HG02678 (cell line): ENCODE data around the gene SLC39A12.
A peak's percentile ranks its signal among the peaks of the same experiment; 100 is the strongest.
"Not testable (repeated sequence)": the region's sequence is repeated elsewhere in the genome, so short reads cannot be mapped to it uniquely, and the experiment has no call there.

Experiments
- ATAC-seq: cut with Tn5 transposase; IDR thresholded peaks from one replicate; pipeline ENCODE4 v1.9.1; 2021; ENCODE audit warnings: mild to moderate bottlenecking, moderate library complexity; ENCODE audit not compliant: unreplicated experiment

Gene SLC39A12

DNA sequence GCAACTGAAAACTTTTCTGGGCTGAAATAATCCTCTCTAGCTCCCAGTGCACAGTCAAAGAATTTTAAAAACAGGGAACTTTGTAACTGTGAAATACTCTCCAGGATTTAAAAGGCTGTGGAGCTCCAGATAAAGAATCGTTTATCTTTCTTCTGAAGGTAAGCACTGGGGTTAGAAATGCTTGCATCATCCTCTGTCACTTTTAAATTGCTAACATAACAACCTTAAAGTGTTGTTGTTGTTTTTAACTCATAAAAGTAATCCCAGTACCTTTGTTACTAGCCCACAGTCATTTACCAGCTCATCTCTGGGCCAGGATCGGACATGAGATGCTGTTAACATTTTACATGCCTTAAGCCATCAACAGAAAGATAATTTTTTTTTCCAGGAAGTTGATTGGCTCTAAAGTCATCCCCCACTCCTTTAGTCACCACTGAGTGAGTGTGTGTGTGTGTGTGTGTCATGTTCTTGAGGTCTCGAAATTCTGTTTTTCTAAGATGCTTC lies at the start of gene SLC39A12:
Gene SLC39A12, plus strand, starts transcription at position 51 of the 504 bp plus-strand sequence. CDS start 1,359 bp downstream, outside the sequence.
- no peak for ATAC-seq

GRCh38 chr10:17904564-17904963 lies 47.2 kb upstream of the SLC39A12 start:
- no peak for ATAC-seq

DNA sequence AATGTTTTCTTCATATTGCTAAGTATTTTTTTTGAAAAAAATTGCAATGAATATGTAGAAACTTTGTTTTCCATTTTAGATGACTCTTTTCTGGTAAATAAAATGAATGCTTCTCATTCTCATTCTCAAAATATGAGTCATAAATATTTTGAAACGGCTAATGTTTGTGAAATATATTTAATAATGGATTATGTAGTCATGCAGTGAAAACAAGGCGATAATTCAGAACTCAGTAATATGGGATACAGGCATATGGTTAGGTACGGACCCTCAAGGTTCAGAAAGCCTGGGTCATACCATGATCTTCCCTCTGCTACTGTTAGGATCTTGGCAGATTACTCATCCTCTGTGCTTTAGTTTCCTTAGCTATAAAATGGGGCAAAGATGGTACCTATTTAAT lies 46.2 kb upstream of the SLC39A12 start:
- ATAC-seq, result no peak

DNA sequence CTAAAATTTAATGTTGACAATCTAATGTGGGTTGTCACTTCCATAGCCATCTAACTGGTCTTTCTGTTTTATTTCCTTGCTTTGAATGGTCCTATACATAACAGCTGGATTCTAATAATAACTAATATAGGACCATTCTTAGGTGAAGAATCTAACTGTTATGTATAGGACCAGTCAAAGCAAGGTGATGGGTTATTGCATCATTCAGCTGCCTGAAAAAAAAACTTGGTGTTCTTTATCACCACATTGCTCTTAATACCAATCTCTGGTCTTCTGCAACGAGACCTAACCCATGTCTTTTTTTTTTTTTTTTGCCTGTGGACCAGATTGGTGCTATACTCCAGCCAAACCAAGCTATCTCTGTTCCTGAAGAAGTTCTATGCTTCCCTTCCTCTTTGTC lies 45.7 kb upstream of the SLC39A12 start:
- ATAC-seq, result no peak

GRCh38 chr10:17907641-17908040 lies 44.1 kb upstream of the SLC39A12 start:
- no peak for ATAC-seq

DNA sequence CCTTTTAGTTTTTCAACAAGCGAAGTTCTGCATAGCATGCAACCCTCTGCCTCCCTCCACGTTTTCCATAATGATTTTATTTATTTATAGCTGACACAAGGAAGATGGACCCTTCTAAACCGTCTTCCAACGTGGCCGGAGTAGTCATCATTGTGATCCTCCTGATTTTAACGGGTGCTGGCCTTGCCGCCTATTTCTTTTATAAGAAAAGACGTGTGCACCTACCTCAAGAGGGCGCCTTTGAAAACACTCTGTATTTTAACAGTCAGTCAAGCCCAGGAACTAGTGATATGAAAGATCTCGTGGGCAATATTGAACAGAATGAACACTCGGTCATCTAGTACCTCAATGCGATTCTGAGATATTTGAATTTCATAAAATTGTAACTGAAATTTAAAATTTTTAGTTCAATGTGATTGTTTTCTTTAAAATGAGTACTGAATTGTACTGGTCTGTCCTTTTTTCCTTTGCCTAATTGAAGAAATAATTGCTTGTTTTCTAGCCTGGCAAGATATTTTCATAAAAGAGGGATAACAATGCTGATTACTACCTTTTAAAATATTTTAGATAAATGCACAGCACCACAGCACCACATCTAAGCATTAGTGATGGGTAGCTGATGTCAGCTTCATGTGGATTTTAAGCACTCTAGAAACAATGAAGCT lies 41.5 kb upstream of the SLC39A12 start:
- peak; percentile 79 for ATAC-seq

DNA sequence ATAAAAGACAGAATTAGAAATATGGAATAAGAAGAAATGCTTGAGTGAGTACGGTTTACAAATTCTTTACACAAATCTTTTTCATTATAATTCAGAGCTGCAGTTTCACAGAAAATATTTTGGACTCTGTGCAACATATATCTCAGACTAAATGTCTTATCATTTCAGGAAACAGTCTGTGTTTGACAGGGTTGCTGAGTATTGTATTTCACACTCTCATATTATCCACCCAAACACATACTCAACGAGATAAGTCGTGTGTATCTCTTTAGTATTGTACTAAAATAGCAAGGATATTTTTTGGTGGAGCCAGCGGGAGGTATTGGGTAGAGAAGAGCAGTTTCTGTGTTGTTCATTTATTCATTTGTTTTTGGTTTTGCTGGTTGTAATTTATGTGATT lies 39.0 kb upstream of the SLC39A12 start:
- ATAC-seq, result no peak

GRCh38 chr10:17913604-17914003 lies 38.1 kb upstream of the SLC39A12 start:
- ATAC-seq, result no peak

- no peak for ATAC-seq
Observed at GRCh38 chr10:17914169-17915045, 37.3 kb upstream of the SLC39A12 start.

DNA sequence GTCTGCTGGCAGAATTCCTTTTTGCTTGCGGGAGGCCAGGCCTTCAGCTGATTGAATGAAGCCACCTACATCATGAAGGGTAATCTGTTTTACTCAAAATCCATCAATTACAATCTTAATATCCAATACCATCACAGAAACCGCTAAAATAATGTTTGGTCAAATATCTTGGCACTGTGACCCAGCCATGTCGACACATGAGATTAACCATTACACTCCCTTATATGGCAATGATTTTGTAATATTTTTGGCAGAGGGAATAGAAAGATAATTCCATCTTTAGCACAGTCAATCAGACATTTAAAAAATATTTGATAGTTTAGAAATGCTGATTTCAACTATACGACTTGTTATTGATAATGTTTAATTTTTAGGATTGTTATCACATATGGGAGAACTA lies 36.5 kb upstream of the SLC39A12 start:
- no peak for ATAC-seq

- no peak for ATAC-seq
Observed at GRCh38 chr10:17918187-17918903, 33.4 kb upstream of the SLC39A12 start.

DNA sequence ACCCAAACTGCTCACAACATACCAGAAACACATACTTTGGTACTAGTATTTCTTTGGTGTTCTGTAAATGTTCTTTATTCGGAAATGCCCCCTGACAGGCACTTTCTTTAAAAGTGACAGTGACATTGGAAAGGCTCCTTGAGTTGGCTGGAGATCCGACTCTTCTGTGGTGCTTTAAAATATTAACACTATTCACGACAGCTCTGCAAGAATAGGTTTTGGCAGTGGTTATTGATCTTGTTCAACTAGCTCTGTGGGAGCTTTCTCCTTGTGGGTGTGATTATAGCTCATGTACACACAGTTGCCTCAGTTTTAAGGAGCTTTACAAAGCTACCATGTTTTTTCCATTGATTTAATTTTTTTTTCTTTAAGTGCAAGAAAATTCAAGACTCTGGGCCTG lies 30.3 kb upstream of the SLC39A12 start:
- ATAC-seq, result no peak

DNA sequence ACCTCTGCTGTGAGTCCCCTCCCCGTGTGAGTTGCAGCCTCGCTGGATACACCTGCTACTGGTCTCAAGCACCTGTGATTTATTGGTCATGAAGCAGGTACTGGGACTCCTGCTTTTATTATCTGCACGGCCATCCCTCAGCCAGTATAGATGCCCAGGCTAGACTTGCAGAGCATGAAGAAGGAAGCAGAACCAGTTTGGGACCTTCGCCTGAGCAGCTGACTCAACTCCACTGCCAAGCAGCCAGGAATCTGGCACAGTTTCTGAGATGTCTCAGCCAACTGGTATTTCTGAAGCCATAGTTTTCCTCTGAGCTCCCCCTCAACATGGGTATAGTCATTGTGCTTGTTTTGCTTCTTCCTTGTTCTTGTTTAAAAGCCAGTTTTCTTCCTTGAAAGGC lies 28.0 kb upstream of the SLC39A12 start:
- no peak for ATAC-seq

DNA sequence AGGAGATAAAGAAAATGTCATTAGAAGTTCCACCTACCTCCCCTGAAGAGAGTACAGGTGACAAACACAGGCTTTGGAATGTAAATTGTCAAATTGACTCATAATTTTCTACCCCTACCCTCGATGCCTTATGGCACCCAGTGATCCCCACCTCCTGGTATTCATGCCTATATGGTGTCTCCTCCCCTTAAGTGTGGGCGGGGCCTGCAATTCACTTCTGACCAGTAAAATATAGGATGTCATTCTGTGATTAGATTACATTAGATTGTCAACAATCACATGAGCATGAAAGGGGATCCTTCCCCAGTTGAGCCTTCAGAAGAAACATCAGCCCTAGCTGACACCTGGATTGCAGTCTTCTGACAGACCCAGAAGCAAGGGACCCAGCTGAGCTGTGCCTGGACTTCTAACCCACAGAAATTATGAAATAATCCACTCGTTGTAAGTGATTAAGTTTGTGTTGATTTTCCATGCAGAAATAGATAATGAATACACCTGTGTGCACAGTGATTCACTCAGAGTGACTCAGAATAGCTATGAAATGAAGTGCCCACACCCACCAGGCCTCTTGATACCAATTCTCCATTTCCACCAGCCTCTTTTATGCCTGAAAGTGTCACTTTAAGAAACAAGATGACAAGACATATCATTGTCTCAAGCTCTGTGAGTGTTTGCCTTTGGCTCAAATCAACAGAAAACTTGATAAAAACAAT lies 8.5 kb upstream of the SLC39A12 start:
- no peak for ATAC-seq

GRCh38 chr10:17950269-17950668 lies 1.4 kb upstream of the SLC39A12 start:
- not testable (repeated sequence) for ATAC-seq

DNA sequence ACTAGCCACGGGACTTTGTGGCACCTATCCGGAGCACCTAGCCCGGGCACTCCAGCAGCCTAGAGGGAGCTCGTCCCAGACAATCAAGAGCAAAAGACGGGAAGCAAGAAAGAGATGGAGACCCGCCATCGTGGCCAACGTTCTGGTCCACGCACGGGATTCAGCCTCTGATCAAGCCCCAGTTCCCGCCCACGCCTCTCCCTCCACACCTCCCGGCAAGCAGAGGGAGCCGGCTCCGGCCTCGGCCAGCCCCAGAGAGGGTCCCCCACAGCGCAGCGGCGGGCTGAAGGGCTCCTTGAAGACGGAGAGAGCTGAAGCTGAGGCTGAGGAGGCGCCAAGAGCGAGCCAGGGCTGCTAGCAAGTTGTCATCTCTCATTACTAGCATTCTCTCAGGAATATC lies 992 bp upstream of the SLC39A12 start:
- ATAC-seq, result no peak

GRCh38 chr10:17954372-17954771 lies 2.7 kb downstream of the SLC39A12 start:
- ATAC-seq, result not testable (repeated sequence)

DNA sequence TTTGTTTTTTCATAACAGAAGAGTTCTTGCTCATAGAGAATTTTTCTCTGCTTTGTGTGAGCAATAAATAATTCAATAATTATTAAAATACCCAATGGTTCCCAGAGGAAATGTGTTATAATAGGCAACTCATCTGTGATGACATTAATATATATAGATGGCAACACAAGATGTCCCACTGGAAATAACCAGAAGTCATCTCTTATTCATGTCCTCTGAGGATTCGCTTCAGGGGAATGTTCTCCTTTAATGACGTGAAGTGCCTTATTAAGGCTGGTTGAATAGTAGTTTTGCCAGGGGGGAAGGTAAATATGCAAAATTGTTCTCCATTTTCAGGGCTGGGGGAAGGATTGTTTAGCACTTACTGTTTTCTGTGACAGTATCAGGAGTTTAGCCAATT lies 3.1 kb downstream of the SLC39A12 start:
- ATAC-seq, result no peak

- ATAC-seq, result no peak
Observed at GRCh38 chr10:17958049-17958448, 6.3 kb downstream of the SLC39A12 start.

DNA sequence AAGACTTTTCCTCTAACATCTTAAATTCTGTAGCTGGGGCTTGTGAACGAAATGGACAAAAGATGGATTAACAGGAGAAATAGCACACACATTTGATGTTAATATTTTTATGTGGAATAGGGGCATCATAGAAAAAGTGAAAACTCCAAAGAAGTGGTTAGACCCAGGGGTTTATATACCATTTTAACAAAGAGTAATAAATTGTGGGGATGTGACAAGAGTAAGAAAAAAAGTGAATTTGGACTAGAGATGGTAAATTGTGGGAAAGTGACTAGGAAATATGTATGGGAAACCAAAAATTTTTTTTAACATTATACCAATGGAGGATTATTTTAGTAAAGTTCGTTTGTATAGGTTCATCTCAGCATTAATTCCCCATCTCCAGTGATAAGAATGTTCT lies 8.2 kb downstream of the SLC39A12 start:
- no peak for ATAC-seq
